H1 (cell line): Measurements from ENCODE around the gene CCDC71. TPM values are rescaled to one million over a fixed set of nuclear protein-coding genes. Genes with fewer than 3 reads are reported as not detected.

Source experiments
- CTCF ChIA-PET: fragments of 300-600 bp; sonication (Branson Sonifier 250); formaldehyde crosslinking; loops from one replicate; lab custom pipeline; 2021; ENCODE audit not compliant: partially characterized antibody; lab: Charles Lee
- POLR2A ChIA-PET: fragments of 300-600 bp; sonication (Branson Sonifier 250); formaldehyde crosslinking; loops from one replicate; lab custom pipeline; 2021; ENCODE audit warnings: inconsistent platforms; ENCODE audit not compliant: partially characterized antibody; lab: Charles Lee
- DNase-seq, 2 experiments: peaks; one replicate each; pipeline versions ENCODE4 v3.0.0 to v3.0.0-alpha.2; 2010 to 2022; ENCODE audit warnings: low spot score in 2 of 2, low read depth in 1 of 2, mixed read lengths in 1 of 2
- FAIRE-seq: peaks from 2 replicates; lab custom pipeline; 2011; peaks lifted over from hg19 to GRCh38; lab: Jason Lieb, UNC
- H2AFZ ChIP-seq: 2 replicates; pipeline ENCODE4 v1.8.1; 2012; ENCODE audit warnings: low read length, inconsistent platforms
- H2AK5ac ChIP-seq: 2 replicates; pipeline ENCODE4 v1.6.1; 2013; ENCODE audit warnings: low read depth, low read length
- H2BK120ac ChIP-seq: replicated peaks from 2 replicates; pipeline ENCODE3; 2013; ENCODE audit warnings: low read depth, low read length, inconsistent platforms
- H2BK12ac ChIP-seq: 2 replicates; pipeline ENCODE4 v1.6.1; 2013; ENCODE audit warnings: low read depth, low read length
- H2BK15ac ChIP-seq: 2 replicates; pipeline ENCODE4 v1.6.1; 2013; ENCODE audit warnings: low read length
- H2BK20ac ChIP-seq: 2 replicates; pipeline ENCODE4 v1.6.1; 2013; ENCODE audit warnings: low read length
- H2BK5ac ChIP-seq: 2 replicates; pipeline ENCODE4 v1.6.1; 2013; ENCODE audit warnings: low read depth, low read length
- H3K14ac ChIP-seq: 2 replicates; pipeline ENCODE4 v1.6.1; 2013; ENCODE audit warnings: inconsistent platforms; ENCODE audit not compliant: insufficient read length
- H3K18ac ChIP-seq: 2 replicates; pipeline ENCODE4 v1.6.1; 2013; ENCODE audit warnings: low read length; ENCODE audit errors: extremely low read depth
- H3K23ac ChIP-seq: 2 replicates; pipeline ENCODE4 v1.6.1; 2013; ENCODE audit warnings: inconsistent platforms; ENCODE audit not compliant: insufficient read length
- H3K23me2 ChIP-seq: 2 replicates; pipeline ENCODE4 v1.6.1; 2013; ENCODE audit warnings: low read depth, low read length
- H3K27ac ChIP-seq: 2 replicates; pipeline ENCODE4 v1.6.1; 2011; ENCODE audit warnings: low read depth, low read length, inconsistent platforms
- H3K27me3 ChIP-seq, 4 experiments: replicated peaks in 1 of 4; 1 replicate in 1 of 4; 2 replicates in 3 of 4; pipeline versions ENCODE4 v1.6.1 to v1.8.1; 2011 to 2013; ENCODE audit warnings: low read length in 3 of 4, mild to moderate bottlenecking in 3 of 4, inconsistent platforms in 2 of 4, mixed read lengths in 2 of 4, moderate library complexity in 1 of 4; ENCODE audit not compliant: control insufficient read depth in 3 of 4, insufficient read depth in 3 of 4; ENCODE audit errors: extremely low read depth in 1 of 4
- H3K36me3 ChIP-seq, 4 experiments: 2 replicates each; pipeline versions ENCODE4 v1.6.1 to v1.8.1; 2011 to 2013; ENCODE audit warnings: mild to moderate bottlenecking in 4 of 4, low read length in 3 of 4, moderate library complexity in 2 of 4, control low read depth in 1 of 4, inconsistent platforms in 1 of 4; ENCODE audit not compliant: insufficient read depth in 4 of 4, control insufficient read depth in 2 of 4
- H3K4ac ChIP-seq: replicated peaks from 2 replicates; pipeline ENCODE3; 2013; ENCODE audit warnings: low read length, low read depth, mixed read lengths, inconsistent platforms; ENCODE audit not compliant: insufficient read length
- H3K4me1 ChIP-seq, 4 experiments: replicated peaks in 1 of 4; 1 replicate in 1 of 4; 2 replicates in 3 of 4; pipeline versions ENCODE4 v1.6.1 to v1.8.1; 2011 to 2013; ENCODE audit warnings: low read length in 3 of 4, inconsistent platforms in 2 of 4, mixed read lengths in 1 of 4; ENCODE audit not compliant: insufficient read depth in 4 of 4, control insufficient read depth in 3 of 4
- H3K4me2 ChIP-seq, 2 experiments: 2 replicates each; pipeline versions ENCODE4 v1.6.1 to v1.8.1; 2011 to 2013; ENCODE audit warnings: low read depth in 2 of 2, low read length in 2 of 2, control low read depth in 1 of 2, inconsistent platforms in 1 of 2, mild to moderate bottlenecking in 1 of 2; ENCODE audit not compliant: insufficient read depth in 1 of 2
- H3K4me3 ChIP-seq, 4 experiments: fragments of 200-600, 300-600 bp in 1 of 4; sonication (generic), shearing (Covaris generic), sonication (Bioruptor Twin) in 1 of 4; 2 replicates each; pipeline versions ENCODE4 v1.5.1 to v1.8.1; 2011 to 2016; ENCODE audit warnings: low read length in 4 of 4, low read depth in 3 of 4, control low read depth in 2 of 4, inconsistent platforms in 2 of 4, mild to moderate bottlenecking in 2 of 4, mixed read lengths in 1 of 4, moderate library complexity in 1 of 4; ENCODE audit not compliant: insufficient read depth in 2 of 4; ENCODE audit errors: extremely low read depth in 1 of 4
- H3K56ac ChIP-seq: replicated peaks from 2 replicates; pipeline ENCODE3; 2013; ENCODE audit warnings: low read depth, mild to moderate bottlenecking, mixed read lengths, low read length, inconsistent platforms; ENCODE audit not compliant: insufficient read length
- H3K79me1 ChIP-seq: 2 replicates; pipeline ENCODE4 v1.6.1; 2013; ENCODE audit warnings: low read depth, low read length, control low read depth
- H3K79me2 ChIP-seq, 2 experiments: 2 replicates each; pipeline versions ENCODE4 v1.6.1 to v1.8.1; 2012 to 2013; ENCODE audit warnings: low read length in 2 of 2, mild to moderate bottlenecking in 2 of 2, inconsistent platforms in 1 of 2; ENCODE audit not compliant: insufficient read depth in 2 of 2, control insufficient read depth in 1 of 2
- H3K9ac ChIP-seq, 4 experiments: replicated peaks in 1 of 4; 1 replicate in 1 of 4; 2 replicates in 3 of 4; pipeline versions ENCODE4 v1.6.1 to v1.8.1; 2011 to 2013; ENCODE audit warnings: low read depth in 3 of 4, low read length in 3 of 4, control low read depth in 2 of 4, mild to moderate bottlenecking in 2 of 4, moderate library complexity in 2 of 4, inconsistent platforms in 1 of 4; ENCODE audit errors: extremely low read depth in 1 of 4
- H3K9me3 ChIP-seq, 2 experiments: 2 replicates each; pipeline versions ENCODE4 v1.6.1 to v1.8.1; 2012 to 2013; ENCODE audit warnings: mild to moderate bottlenecking in 2 of 2, moderate library complexity in 2 of 2, control low read depth in 1 of 2, inconsistent platforms in 1 of 2, low read depth in 1 of 2, low read length in 1 of 2, mixed read lengths in 1 of 2; ENCODE audit not compliant: insufficient read depth in 2 of 2
- H4K20me1 ChIP-seq, 2 experiments: replicated peaks in 1 of 2; 2 replicates each; pipeline versions ENCODE3 to v1.8.1; 2011 to 2013; ENCODE audit warnings: inconsistent platforms in 2 of 2, low read length in 2 of 2, mild to moderate bottlenecking in 1 of 2; ENCODE audit not compliant: insufficient read depth in 2 of 2, control insufficient read depth in 1 of 2
- H4K5ac ChIP-seq: 2 replicates; pipeline ENCODE4 v1.6.1; 2013; ENCODE audit warnings: low read length, low read depth, mixed read lengths, inconsistent platforms; ENCODE audit not compliant: insufficient read length
- H4K8ac ChIP-seq: 2 replicates; pipeline ENCODE4 v1.8.0; 2013; ENCODE audit warnings: mild to moderate bottlenecking, moderate library complexity, low read length, inconsistent platforms; ENCODE audit not compliant: insufficient read depth; ENCODE audit errors: extremely low read depth
- H4K91ac ChIP-seq: replicated peaks from 2 replicates; pipeline ENCODE3; 2013; ENCODE audit warnings: low read length, mixed read lengths, inconsistent platforms; ENCODE audit not compliant: insufficient read length
- CREB1 ChIP-seq: IDR thresholded peaks from 2 replicates; pipeline ENCODE4 v1.6.1; 2012; ENCODE audit warnings: inconsistent platforms
- EGR1 ChIP-seq: IDR thresholded peaks from 2 replicates; pipeline ENCODE4 v1.6.1; 2011; ENCODE audit warnings: low read depth, low read length, borderline replicate concordance
- GABPA ChIP-seq: IDR thresholded peaks from 2 replicates; pipeline ENCODE4 v1.6.1; 2011; ENCODE audit warnings: mild to moderate bottlenecking, low read length, moderate library complexity, borderline replicate concordance; ENCODE audit not compliant: insufficient read depth
- HDAC6 ChIP-seq: IDR thresholded peaks from one replicate; pipeline ENCODE4 v1.7.1; 2012; ENCODE audit warnings: low read depth, mild to moderate bottlenecking, inconsistent platforms, low read length, moderate library complexity
- JUND ChIP-seq: IDR thresholded peaks from 2 replicates; pipeline ENCODE4 v1.6.1; 2011; ENCODE audit warnings: mild to moderate bottlenecking, improper control_type of control experiment, low read length
- NANOG ChIP-seq: IDR thresholded peaks from 2 replicates; pipeline ENCODE4 v1.6.1; 2011; ENCODE audit warnings: low read length, low read depth, mild to moderate bottlenecking, inconsistent platforms; ENCODE audit not compliant: insufficient read depth, poor library complexity, severe bottlenecking
- POU5F1 ChIP-seq: IDR thresholded peaks from 2 replicates; pipeline ENCODE4 v1.6.1; 2011; ENCODE audit warnings: low read depth, mild to moderate bottlenecking, low read length, moderate library complexity
- SIN3A ChIP-seq, 2 experiments: IDR thresholded peaks in 1 of 2; conservative IDR thresholded peaks in 1 of 2; 2 replicates each; pipeline ENCODE4 v1.6.1; 2011 to 2012; ENCODE audit warnings: low read length in 2 of 2, improper control_type of control experiment in 1 of 2, low read depth in 1 of 2, mild to moderate bottlenecking in 1 of 2
- SP2 ChIP-seq: IDR thresholded peaks from 2 replicates; pipeline ENCODE4 v1.6.1; 2012; ENCODE audit warnings: mild to moderate bottlenecking, low read length, inconsistent platforms
- TAF1 ChIP-seq: IDR thresholded peaks from 2 replicates; pipeline ENCODE4 v1.6.1; 2011; ENCODE audit warnings: mild to moderate bottlenecking, low read depth, low read length
- WGBS, 2 experiments: shearing (Covaris generic) in 1 of 2; methylation state at CpG; one replicate each; pipeline versions ENCODE4 v1.1.6 to v1.1.7; 2013 to 2015; ENCODE audit warnings: low lambda C conversion rate in 2 of 2, mixed read lengths in 2 of 2, inconsistent platforms in 1 of 2, low coverage in 1 of 2, missing lambda C conversion rate in 1 of 2; ENCODE audit not compliant: insufficient replicate concordance in 2 of 2, insufficient coverage in 1 of 2, insufficient read length in 1 of 2; ENCODE audit errors: extremely low coverage in 1 of 2, missing lambda C conversion rate in 1 of 2; 5-methylcytosine and 5-hydroxymethylcytosine counted together
- polyA plus RNA-seq, 7 experiments: library from polyadenylated mRNA; depleted of rRNA in 3 of 7; stranded (reverse) in 5 of 7; unstranded in 2 of 7; fragments of >200 nt in 5 of 7; fragments of 200-250 nt in 2 of 7; gene quantifications; 1 replicate in 5 of 7; 2 replicates in 1 of 7; 4 replicates in 1 of 7; pipeline versions ENCODE4 v1.2.1 to v1.2.3, GENCODE V29; 2011 to 2013; ENCODE audit warnings: missing spikeins in 2 of 7, mixed read lengths in 2 of 7
- total RNA-seq: library from RNA; stranded (reverse); fragmentation: NEBNext Ultra II Directional; extraction: Animal tissue kit (Norgen Biotek cat#: 25700); gene quantifications from 2 replicates; pipeline ENCODE4 v1.2.1, GENCODE V29; 2021

CCDC71 gene
- total and polyA plus RNA-seq, 2 of the 8 experiments (the other 6 are each of a cell fraction or from before 2014, with no cell fraction given) = 26.7 to 57.4 TPM

DNA sequence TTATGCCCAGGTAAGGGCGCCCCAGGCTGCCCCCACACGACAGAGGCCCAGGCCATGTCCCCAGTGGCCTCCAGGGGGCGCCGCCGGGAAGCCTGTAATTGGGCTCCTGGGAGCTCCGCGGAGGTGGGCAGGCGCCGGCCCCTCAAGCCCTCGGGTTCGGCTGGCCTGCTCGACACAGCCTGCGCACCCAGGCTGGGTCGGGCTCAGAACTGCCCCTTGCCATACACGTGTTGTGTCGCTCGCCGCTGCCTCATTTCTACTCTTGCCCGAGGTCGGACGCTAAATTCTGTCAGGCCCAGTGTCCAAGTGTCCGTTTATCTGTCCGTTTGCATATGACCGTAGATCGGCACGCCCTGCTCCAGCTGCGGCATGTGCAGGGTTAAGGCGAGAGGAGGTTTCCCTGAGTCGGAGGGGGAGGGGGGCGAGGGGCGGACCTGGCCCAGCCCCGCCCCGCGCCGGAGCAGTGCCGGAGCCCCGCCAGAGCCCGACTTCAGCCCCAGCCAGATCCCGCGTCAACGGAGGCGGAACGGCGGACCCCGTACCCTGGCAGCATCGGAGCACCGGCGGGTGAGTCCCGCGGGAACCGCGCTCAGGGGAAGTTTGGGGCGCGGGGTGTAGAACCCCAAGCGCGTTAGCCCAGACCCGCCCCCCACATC, 5.1 kb upstream of the CCDC71 start, which contains the start of gene KLHDC8B:
Gene KLHDC8B, plus strand, starts transcription at position 480 of the 656 bp plus-strand sequence. CDS start 1,172 bp downstream, outside the sequence.
- DNase-seq (peak; percentile 59 to 98), FAIRE-seq (no peak)
- Histone ChIP-seq H3K27ac (no peak within 1 kb of the TSS), H3K4me3 (peak within 1 kb of the TSS; percentile 66 to 94 (median 78)), H3K4me1 (peaks cover 0 to 29% (median 15%) of the 10 kb centered on the region in 4 experiments; a peak in 6 of 7 replicates), H2AK5ac (no peak within 1 kb of the TSS), H4K5ac (peak within 1 kb of the TSS; percentile 87), H3K27me3 (peaks cover 0 to 3% (median 0%) of the 10 kb centered on the region in 4 experiments; a peak in 2 of 7 replicates), H4K20me1 (no peaks in the 10 kb centered on the region), H3K79me1 (no peaks in the 10 kb centered on the region), H4K91ac (no peak within 1 kb of the TSS), H3K4me2 (peak within 1 kb of the TSS; percentile 64 to 92), H2BK12ac (peak within 1 kb of the TSS; percentile 84; the same call in 1 of the 2 replicates), H2BK120ac (no peak within 1 kb of the TSS), H3K79me2 (no peaks in the 10 kb centered on the region; a peak in 1 of 4 replicates), H2BK15ac (peak within 1 kb of the TSS; percentile 100), H3K23me2 (peaks cover 9% of the 10 kb centered on the region), H3K56ac (peak within 1 kb of the TSS; percentile 82), H3K9ac (peak within 1 kb of the TSS; percentile 19 to 59 (median 56); a peak in 6 of 7 replicates), H3K14ac (no peak within 1 kb of the TSS), H3K23ac (no peak within 1 kb of the TSS), H2BK20ac (0 out of 2 replicates have a peak within 1 kb of the TSS, but pooled peaks have one; percentile 86), H2AFZ (peak within 1 kb of the TSS; percentile 90; the same call in 1 of the 2 replicates), H3K9me3 (no peaks in the 10 kb centered on the region), H4K8ac (peak within 1 kb of the TSS; percentile 87), H3K4ac (no peak within 1 kb of the TSS), H3K18ac (peak within 1 kb of the TSS; percentile 91; the same call in 1 of the 2 replicates), H3K36me3 (no peaks in the 10 kb centered on the region), H2BK5ac (peak within 1 kb of the TSS; percentile 88; the same call in 1 of the 2 replicates)
- 2% methylated on average over 43 of the region's 57 CpGs; no CpG with 5 or more reads in 1 of the 2 experiments for WGBS, 2 experiments
- CTCF ChIA-PET = interaction anchor here (0.5 to 5.9 kb wide), 35 partner anchors 9 to 279 kb away, joined by 3 to 38 read pairs (median 3); partner anchors contain the start of genes LAMB2, USP19 and USP4
- POLR2A ChIA-PET = interaction anchor here (0.6 to 2.1 kb wide), 10 partner anchors 8 to 188 kb away, joined by 3 to 8 read pairs (median 4); partner anchors contain the start of genes NDUFAF3, QRICH1 and WDR6
- TF ChIP-seq GABPA (no peak; the same call in 1 of the 2 replicates), HDAC6 (no peak), NANOG (peak; percentile 19), SIN3A (conservative IDR thresholded peaks at IDR 0.05 in 1 of 2, IDR thresholded peaks at IDR 0.05 in 1 of 2; ENCODE audit: low read depth in 1 of 2, low read length in 2 of 2) (peak; percentile 56 to 94; a peak in 3 of 4 replicates), POU5F1 (no peak), CREB1 (0 out of 2 replicates have a peak, but pooled peaks have one; percentile 9), JUND (no peak), SP2 (no peak), TAF1 (peak; percentile 55), EGR1 (peak; percentile 38; the same call in 1 of the 2 replicates)
